HL-60/S4 (cell line): ENCODE measurements around the gene POT1.
"Not testable (repeated sequence)": the region's sequence is repeated elsewhere in the genome, so short reads cannot be mapped to it uniquely, and the experiment has no call there.

ENCODE experiments used
- in situ Hi-C: fragments of 300-500 bp; cut with MboI; formaldehyde crosslinking; loops from 2 replicates; pipeline ENCODE4 v1.14.3; 2022; ENCODE audit warnings: low sequenced_read_pairs

Gene POT1

GRCh38 chr7:124929467-124930172 is at the start of gene POT1:
TSS of gene POT1 (minus strand) at chr7:124929825. CDS start at chr7:124897173, 32,652 bp downstream.
- in situ Hi-C loops = no loop called here

- in situ Hi-C loops = not testable (repeated sequence)
Observed at GRCh38 chr7:124975131-124975530, 45.5 kb upstream of the POT1 start.

- in situ Hi-C loops = no loop called here
Observed at GRCh38 chr7:124965553-124965952, 35.9 kb upstream of the POT1 start.

GRCh38 chr7:124959676-124960075 is 30.1 kb upstream of the POT1 start:
- in situ Hi-C loops = no loop called here

GRCh38 chr7:124957952-124958351 is 28.3 kb upstream of the POT1 start:
- in situ Hi-C loops = not testable (repeated sequence)

GRCh38 chr7:124956160-124956559 is 26.5 kb upstream of the POT1 start:
- in situ Hi-C loops = no loop called here

GRCh38 chr7:124954790-124955189 is 25.2 kb upstream of the POT1 start:
- in situ Hi-C loops = no loop called here

- in situ Hi-C loops = no loop called here
Observed at GRCh38 chr7:124945680-124946079, 16.1 kb upstream of the POT1 start.

- in situ Hi-C loops = no loop called here
Observed at GRCh38 chr7:124943472-124943871, 13.8 kb upstream of the POT1 start.

- in situ Hi-C loops = no loop called here
Observed at GRCh38 chr7:124942399-124942798, 12.8 kb upstream of the POT1 start.

GRCh38 chr7:124940306-124940705 is 10.7 kb upstream of the POT1 start:
- in situ Hi-C loops = no loop called here

GRCh38 chr7:124938128-124938527 is 8.5 kb upstream of the POT1 start:
- in situ Hi-C loops = no loop called here

- in situ Hi-C loops = no loop called here
Observed at GRCh38 chr7:124937076-124937475, 7.5 kb upstream of the POT1 start.

- in situ Hi-C loops = no loop called here
Observed at GRCh38 chr7:124934841-124935240, 5.2 kb upstream of the POT1 start.

GRCh38 chr7:124930655-124931597 is 1.3 kb upstream of the POT1 start:
- in situ Hi-C loops = no loop called here

GRCh38 chr7:124930173-124930623 is 573 bp upstream of the POT1 start:
- in situ Hi-C loops = no loop called here

- in situ Hi-C loops = no loop called here
Observed at GRCh38 chr7:124924906-124925305, 4.7 kb downstream of the POT1 start.

GRCh38 chr7:124922200-124922599 is 7.4 kb downstream of the POT1 start:
- in situ Hi-C loops = no loop called here

GRCh38 chr7:124919841-124920240 is 9.8 kb downstream of the POT1 start:
- in situ Hi-C loops = no loop called here

- in situ Hi-C loops = no loop called here
Observed at GRCh38 chr7:124918662-124919061, 11.0 kb downstream of the POT1 start.

- in situ Hi-C loops = no loop called here
Observed at GRCh38 chr7:124915242-124915641, 14.4 kb downstream of the POT1 start.

GRCh38 chr7:124914298-124914697 is 15.3 kb downstream of the POT1 start:
- in situ Hi-C loops = no loop called here
